Large intestine (tissue), 3 donors: Measurements from ENCODE around the gene PLCG1. TPM values are rescaled to one million over a fixed set of nuclear protein-coding genes. Genes with fewer than 3 reads are reported as not detected.
A peak's percentile ranks its signal among the peaks of the same experiment; 100 is the strongest.

Experiments
- DNase-seq, 2 donors: peaks; one replicate each; pipeline versions ENCODE4 v3.0.0 to v3.0.0-alpha.2; 2013
- H3K27ac ChIP-seq: one replicate; pipeline ENCODE4 v1.5.1; 2013; ENCODE audit warnings: low read length
- H3K27me3 ChIP-seq: 2 replicates; pipeline ENCODE4 v1.6.1; 2013; ENCODE audit warnings: low read length; ENCODE audit not compliant: control insufficient read depth, insufficient read depth
- H3K36me3 ChIP-seq: 2 replicates; pipeline ENCODE4 v1.6.1; 2013; ENCODE audit warnings: low read length; ENCODE audit not compliant: control insufficient read depth, insufficient read depth
- H3K4me1 ChIP-seq: one replicate; pipeline ENCODE4 v1.6.1; 2013; ENCODE audit warnings: low read length; ENCODE audit not compliant: control insufficient read depth, insufficient read depth
- H3K4me3 ChIP-seq: one replicate; pipeline ENCODE4 v1.5.1; 2013; ENCODE audit warnings: low read length
- H3K9me3 ChIP-seq: one replicate; pipeline ENCODE4 v1.6.1; 2013; ENCODE audit warnings: mild to moderate bottlenecking, low read depth, low read length, moderate library complexity; ENCODE audit not compliant: control insufficient read depth
- WGBS: methylation state at CpG from one replicate; pipeline ENCODE4 v1.1.5; 2013; ENCODE audit warnings: low lambda C conversion rate; ENCODE audit not compliant: insufficient coverage; 5-methylcytosine and 5-hydroxymethylcytosine counted together
- polyA plus RNA-seq: library from polyadenylated mRNA; unstranded; fragments of 120-200 nt; gene quantifications from one replicate; pipeline ENCODE4 v1.2.1, GENCODE V29; 2013

PLCG1 gene
- polyA plus RNA-seq, 1 donor: 130 TPM

- no CpG with 5 or more reads among the region's 11 CpGs for WGBS
- no peak overlapping the region for H3K27ac ChIP-seq
- H3K4me1 ChIP-seq: no peaks in the 10 kb centered on the region
- no peaks in the 10 kb centered on the region for H3K9me3 ChIP-seq
- H3K36me3 ChIP-seq: peaks cover 96% of the 10 kb centered on the region
- no peaks in the 10 kb centered on the region for H3K27me3 ChIP-seq
- DNase-seq: no peak
- no peak overlapping the region for H3K4me3 ChIP-seq
Measured at GRCh38 chr20:41167481-41168253, 30.3 kb downstream of the PLCG1 start.

- Histone ChIP-seq H3K27ac (no peak overlapping the region), H3K36me3 (peaks cover 96% of the 10 kb centered on the region)
- DNase-seq: no peak
Measured at GRCh38 chr20:41168281-41169161, 31.2 kb downstream of the PLCG1 start.

DNA sequence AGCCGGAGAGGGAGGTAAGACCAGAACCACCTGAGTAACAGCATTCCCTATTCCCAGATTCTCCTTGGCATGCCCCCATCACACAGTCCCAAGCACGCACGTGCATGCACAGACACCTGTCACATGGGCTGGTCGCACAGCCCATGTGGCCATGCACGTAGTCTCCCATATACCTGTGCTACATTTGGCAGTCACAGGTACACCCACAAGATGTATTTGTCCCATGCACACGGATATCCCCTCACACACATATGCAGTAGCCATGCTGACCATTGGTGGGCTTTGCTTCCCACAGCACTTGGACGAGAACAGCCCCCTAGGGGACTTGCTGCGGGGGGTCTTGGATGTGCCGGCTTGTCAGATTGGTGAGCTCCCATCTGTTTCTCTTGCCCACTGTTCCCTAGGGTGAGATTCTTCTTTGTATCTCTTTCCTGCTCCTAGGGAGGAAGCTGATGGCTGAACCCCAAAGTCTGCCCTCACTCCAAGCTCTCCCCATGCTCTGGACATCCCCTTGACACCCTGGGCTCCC is 31.9 kb downstream of the PLCG1 start:
- no peak overlapping the region for H3K27ac ChIP-seq
- H3K4me3 ChIP-seq: no peak overlapping the region
- WGBS: no CpG with 5 or more reads among the region's 9 CpGs
- DNase-seq: no peak
- no peaks in the 10 kb centered on the region for H3K4me1 ChIP-seq
- H3K27me3 ChIP-seq: no peaks in the 10 kb centered on the region
- peaks cover 96% of the 10 kb centered on the region for H3K36me3 ChIP-seq
- H3K9me3 ChIP-seq: no peaks in the 10 kb centered on the region

More at GRCh38 chr20:41168281-41169161, 31.2 kb downstream of the PLCG1 start:
- WGBS: no CpG with 5 or more reads among the region's 10 CpGs
- Histone ChIP-seq H3K4me1 (no peaks in the 10 kb centered on the region), H3K9me3 (no peaks in the 10 kb centered on the region), H3K27me3 (no peaks in the 10 kb centered on the region), H3K4me3 (no peak overlapping the region)

DNA sequence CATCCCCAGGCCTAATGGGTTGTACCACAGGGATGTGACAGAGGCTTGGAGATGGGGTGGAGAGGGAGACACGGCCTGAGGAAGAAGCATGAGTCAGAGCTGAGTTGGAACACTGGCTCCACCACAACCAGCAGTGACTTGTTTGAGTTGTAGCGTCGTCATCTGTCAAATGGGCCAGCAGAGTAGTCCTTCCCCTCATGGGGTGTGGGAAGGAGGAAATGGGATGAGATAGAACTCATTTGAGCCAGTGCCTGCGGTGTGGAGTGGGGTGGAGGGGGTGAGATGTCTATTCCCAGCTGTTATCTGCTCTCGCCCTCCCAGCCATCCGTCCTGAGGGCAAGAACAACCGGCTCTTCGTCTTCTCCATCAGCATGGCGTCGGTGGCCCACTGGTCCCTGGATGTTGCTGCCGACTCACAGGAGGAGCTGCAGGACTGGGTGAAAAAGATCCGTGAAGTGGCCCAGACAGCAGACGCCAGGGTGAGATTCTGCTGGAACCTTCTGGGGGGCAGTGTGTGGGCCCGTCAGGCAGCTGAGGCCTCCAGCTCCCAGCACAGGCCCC is 32.5 kb downstream of the PLCG1 start:
- no CpG with 5 or more reads among the region's 14 CpGs for WGBS
- Histone ChIP-seq H3K9me3 (no peaks in the 10 kb centered on the region), H3K27ac (no peak overlapping the region), H3K27me3 (no peaks in the 10 kb centered on the region), H3K4me1 (no peaks in the 10 kb centered on the region), H3K4me3 (no peak overlapping the region), H3K36me3 (peaks cover 96% of the 10 kb centered on the region)
- DNase-seq: no peak

DNA sequence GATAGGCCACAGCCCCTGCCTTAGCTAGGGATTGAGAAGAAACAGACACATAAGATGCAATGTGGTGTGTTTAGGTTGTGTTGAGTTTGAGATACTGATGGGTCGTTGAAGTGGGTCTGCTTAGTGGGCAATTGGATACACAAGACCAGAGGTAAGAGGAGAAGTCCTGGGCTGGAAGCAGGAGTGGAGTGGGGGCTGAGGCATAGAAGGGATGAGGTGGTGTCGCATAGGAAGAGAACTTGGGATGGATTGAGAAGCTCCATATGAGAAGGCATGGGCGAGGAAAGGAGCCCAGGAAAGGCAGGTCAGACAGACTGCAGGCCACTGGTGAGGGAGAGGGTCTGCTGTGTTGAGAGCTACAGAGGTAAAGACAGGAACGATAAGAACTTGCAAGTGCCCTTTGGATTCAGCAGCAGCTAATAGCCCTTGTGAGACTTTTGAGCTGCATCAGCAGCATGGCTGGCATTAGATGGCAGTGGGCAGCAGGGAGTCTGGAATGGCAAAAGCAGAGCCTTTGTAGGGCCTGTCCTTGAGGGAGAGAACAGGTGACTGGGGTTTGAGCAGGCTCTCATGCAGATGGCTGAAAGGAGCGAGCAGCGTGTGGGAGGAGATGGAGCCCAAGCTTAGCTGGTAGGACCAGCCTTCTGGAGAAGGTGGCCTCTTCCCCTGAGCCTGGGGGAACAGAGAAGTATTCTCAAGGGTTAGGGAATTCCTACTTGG is 33.2 kb downstream of the PLCG1 start:
- WGBS: no CpG with 5 or more reads among the region's 6 CpGs
- DNase-seq: no peak
- Histone ChIP-seq H3K9me3 (no peaks in the 10 kb centered on the region), H3K36me3 (peaks cover 96% of the 10 kb centered on the region), H3K27me3 (no peaks in the 10 kb centered on the region), H3K4me3 (no peak overlapping the region), H3K27ac (no peak overlapping the region), H3K4me1 (no peaks in the 10 kb centered on the region)

- Histone ChIP-seq H3K36me3 (peaks cover 96% of the 10 kb centered on the region), H3K4me1 (no peaks in the 10 kb centered on the region), H3K27ac (no peak overlapping the region), H3K9me3 (no peaks in the 10 kb centered on the region), H3K27me3 (no peaks in the 10 kb centered on the region), H3K4me3 (no peak overlapping the region)
- no CpG with 5 or more reads among the region's 3 CpGs for WGBS
- no peak for DNase-seq
Measured at GRCh38 chr20:41171736-41172295, 34.5 kb downstream of the PLCG1 start.

DNA sequence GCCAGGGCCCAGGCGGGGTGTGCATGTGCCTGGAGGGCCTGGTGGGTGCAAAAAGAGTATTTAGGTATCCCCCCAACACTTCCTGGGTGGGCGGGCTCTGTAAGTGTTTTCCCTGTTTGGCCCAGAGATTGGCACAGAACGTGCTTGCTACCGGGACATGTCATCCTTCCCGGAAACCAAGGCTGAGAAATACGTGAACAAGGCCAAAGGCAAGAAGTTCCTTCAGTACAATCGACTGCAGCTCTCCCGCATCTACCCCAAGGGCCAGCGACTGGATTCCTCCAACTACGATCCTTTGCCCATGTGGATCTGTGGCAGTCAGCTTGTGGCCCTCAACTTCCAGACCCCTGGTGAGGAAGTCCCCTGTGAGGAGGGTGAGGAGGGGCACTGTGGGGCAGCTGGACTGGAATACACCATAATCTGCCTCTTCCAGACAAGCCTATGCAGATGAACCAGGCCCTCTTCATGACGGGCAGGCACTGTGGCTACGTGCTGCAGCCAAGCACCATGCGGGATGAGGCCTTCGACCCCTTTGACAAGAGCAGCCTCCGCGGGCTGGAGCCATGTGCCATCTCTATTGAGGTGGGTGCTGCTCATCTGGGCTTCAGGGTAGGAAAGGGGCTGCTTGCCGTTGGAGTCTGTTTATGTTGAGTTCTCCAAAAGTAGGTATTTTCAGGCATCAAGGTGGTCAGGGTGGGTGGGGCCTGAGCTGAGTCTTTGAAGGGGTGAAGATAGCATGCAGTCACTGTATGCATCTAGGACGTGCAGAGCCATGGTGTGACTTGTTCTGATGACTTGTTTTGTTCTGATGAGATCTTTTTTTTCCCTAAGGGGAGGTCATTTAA is 35.2 kb downstream of the PLCG1 start:
- no CpG with 5 or more reads among the region's 18 CpGs for WGBS
- H3K36me3 ChIP-seq: peaks cover 96% of the 10 kb centered on the region
- no peaks in the 10 kb centered on the region for H3K9me3 ChIP-seq
- no peaks in the 10 kb centered on the region for H3K27me3 ChIP-seq
- DNase-seq: no peak
- no peak overlapping the region for H3K27ac ChIP-seq
- H3K4me3 ChIP-seq: no peak overlapping the region
- no peaks in the 10 kb centered on the region for H3K4me1 ChIP-seq

GRCh38 chr20:41173161-41173721 is 35.9 kb downstream of the PLCG1 start:
- H3K27me3 ChIP-seq: no peaks in the 10 kb centered on the region
- H3K36me3 ChIP-seq: peaks cover 96% of the 10 kb centered on the region
- peak; percentile 57 to 62 for DNase-seq
- no peak overlapping the region for H3K27ac ChIP-seq
- no peak overlapping the region for H3K4me3 ChIP-seq
- H3K9me3 ChIP-seq: no peaks in the 10 kb centered on the region
- WGBS: no CpG with 5 or more reads among the region's 9 CpGs
- no peaks in the 10 kb centered on the region for H3K4me1 ChIP-seq

DNA sequence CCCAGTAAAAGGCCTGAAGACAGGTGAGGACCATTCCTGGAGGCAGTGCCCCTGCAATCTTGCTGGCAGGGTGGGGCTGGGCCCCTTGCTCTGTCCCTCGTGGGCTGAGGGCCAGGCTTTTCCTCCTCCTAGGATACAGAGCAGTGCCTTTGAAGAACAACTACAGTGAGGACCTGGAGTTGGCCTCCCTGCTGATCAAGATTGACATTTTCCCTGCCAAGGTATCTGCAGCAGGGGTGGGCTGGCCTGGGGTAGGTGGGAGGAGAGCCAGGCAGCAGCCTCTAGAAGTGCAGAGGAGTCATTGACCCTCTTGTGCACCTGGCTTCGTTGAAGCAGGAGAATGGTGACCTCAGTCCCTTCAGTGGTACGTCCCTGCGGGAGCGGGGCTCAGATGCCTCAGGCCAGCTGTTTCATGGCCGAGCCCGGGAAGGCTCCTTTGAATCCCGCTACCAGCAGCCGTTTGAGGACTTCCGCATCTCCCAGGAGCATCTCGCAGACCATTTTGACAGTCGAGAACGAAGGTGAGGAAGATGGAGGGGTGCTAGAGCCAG is 36.5 kb downstream of the PLCG1 start:
- Histone ChIP-seq H3K27ac (no peak overlapping the region), H3K4me1 (no peaks in the 10 kb centered on the region), H3K4me3 (no peak overlapping the region), H3K9me3 (no peaks in the 10 kb centered on the region), H3K27me3 (no peaks in the 10 kb centered on the region), H3K36me3 (peaks cover 94% of the 10 kb centered on the region)
- no CpG with 5 or more reads among the region's 13 CpGs for WGBS
- no peak for DNase-seq
